ENCODE data around the gene TKTL2.
"Not testable (repeated sequence)": the region's sequence is repeated elsewhere in the genome, so short reads cannot be mapped to it uniquely, and the experiment has no call there.

Gene TKTL2

GRCh38 chr4:163473576-163473975 lies at the start of gene TKTL2:
Gene TKTL2 (minus strand): TSS chr4:163473754. CDS start chr4:163473734, 20 bp downstream.
- no peak for DNase-seq

GRCh38 chr4:163515198-163515597 lies 41.6 kb upstream of the TKTL2 start:
- no peak for DNase-seq

- no peak for DNase-seq
These were observed 31.8 kb upstream of the TKTL2 start for GRCh38 chr4:163505374-163505773.

GRCh38 chr4:163500586-163500985 lies 27.0 kb upstream of the TKTL2 start:
- DNase-seq = no peak

GRCh38 chr4:163495900-163496299 lies 22.3 kb upstream of the TKTL2 start:
- DNase-seq = no peak

GRCh38 chr4:163494360-163495241 lies 21.0 kb upstream of the TKTL2 start, which contains the start of gene TMA16:
Gene TMA16 (plus strand): TSS chr4:163494690. CDS start chr4:163494802, 112 bp downstream.
- peak; percentile 94 for DNase-seq

- no peak for DNase-seq
These were observed 20.2 kb upstream of the TKTL2 start for GRCh38 chr4:163493643-163494359.

GRCh38 chr4:163492951-163493504 lies 19.5 kb upstream of the TKTL2 start:
- no peak for DNase-seq

GRCh38 chr4:163489929-163490328 lies 16.4 kb upstream of the TKTL2 start:
- DNase-seq = no peak

GRCh38 chr4:163486321-163486720 lies 12.8 kb upstream of the TKTL2 start:
- DNase-seq = no peak

GRCh38 chr4:163485589-163485988 lies 12.0 kb upstream of the TKTL2 start:
- DNase-seq = no peak

GRCh38 chr4:163484906-163485305 lies 11.4 kb upstream of the TKTL2 start:
- peak; percentile 35 for DNase-seq

- no peak for DNase-seq
These were observed 8.6 kb upstream of the TKTL2 start for GRCh38 chr4:163482190-163482589.

GRCh38 chr4:163476761-163477438 lies 3.3 kb upstream of the TKTL2 start:
- DNase-seq = no peak

- no peak for DNase-seq
These were observed 473 bp upstream of the TKTL2 start for GRCh38 chr4:163474027-163474426.

GRCh38 chr4:163473130-163473529 lies 424 bp downstream of the TKTL2 start:
- no peak for DNase-seq

GRCh38 chr4:163470391-163470790 lies 3.2 kb downstream of the TKTL2 start:
- no peak for DNase-seq

- no peak for DNase-seq
These were observed 6.3 kb downstream of the TKTL2 start for GRCh38 chr4:163467082-163467770.

- DNase-seq = no peak
These were observed 11.0 kb downstream of the TKTL2 start for GRCh38 chr4:163462556-163462955.

GRCh38 chr4:163448540-163449203 lies 24.9 kb downstream of the TKTL2 start:
- no peak for DNase-seq

- no peak for DNase-seq
These were observed 26.1 kb downstream of the TKTL2 start for GRCh38 chr4:163447481-163447880.

GRCh38 chr4:163447023-163447422 lies 26.5 kb downstream of the TKTL2 start:
- DNase-seq = not testable (repeated sequence)
